ENCODE results near the gene ELOVL1. TPM values are rescaled to one million over a fixed set of nuclear protein-coding genes. Genes with fewer than 3 reads are reported as not detected.
"Not testable (repeated sequence)": the region's sequence is repeated elsewhere in the genome, so short reads cannot be mapped to it uniquely, and the experiment has no call there.

ELOVL1 gene
- total RNA-seq, 4 donors from 2014 or later = 25.7 to 63.2 (median 49.1) TPM

DNA sequence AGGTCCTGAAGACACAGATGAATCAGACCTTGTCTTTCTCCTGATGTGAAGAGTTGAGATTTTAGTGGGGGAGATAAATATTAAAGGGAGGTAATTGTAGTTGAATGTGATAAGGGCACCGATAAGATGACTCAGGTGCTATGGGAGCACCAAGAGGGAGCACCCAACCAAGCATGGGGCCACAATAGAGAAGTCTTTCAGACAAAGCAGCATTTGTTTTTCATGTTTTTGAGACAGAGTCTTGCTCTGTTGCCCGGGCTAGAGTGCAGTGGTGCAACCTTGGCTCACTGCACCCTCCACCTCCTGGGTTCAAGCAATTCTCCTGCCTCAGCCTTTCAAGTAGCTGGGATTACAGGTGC, 38.0 kb upstream of the ELOVL1 start:
- H3K27me3 ChIP-seq = no peaks in the 10 kb centered on the region
- peaks cover 0 to 9% (median 1%) of the 10 kb centered on the region in 4 donors for H3K4me1 ChIP-seq
- H3K36me3 ChIP-seq = peaks cover 62 to 81% (median 74%) of the 10 kb centered on the region in 4 donors
- DNase-seq (ENCODE audit: extremely low spot score) = no peak
- intact Hi-C loops (cut with DNase I) = no loop called here
- H3K9me3 ChIP-seq = no peaks in the 10 kb centered on the region
- no peak for TF ChIP-seq POLR2AphosphoS5 (IDR thresholded peaks at IDR 0.05)
- TF ChIP-seq, protein P1, sequence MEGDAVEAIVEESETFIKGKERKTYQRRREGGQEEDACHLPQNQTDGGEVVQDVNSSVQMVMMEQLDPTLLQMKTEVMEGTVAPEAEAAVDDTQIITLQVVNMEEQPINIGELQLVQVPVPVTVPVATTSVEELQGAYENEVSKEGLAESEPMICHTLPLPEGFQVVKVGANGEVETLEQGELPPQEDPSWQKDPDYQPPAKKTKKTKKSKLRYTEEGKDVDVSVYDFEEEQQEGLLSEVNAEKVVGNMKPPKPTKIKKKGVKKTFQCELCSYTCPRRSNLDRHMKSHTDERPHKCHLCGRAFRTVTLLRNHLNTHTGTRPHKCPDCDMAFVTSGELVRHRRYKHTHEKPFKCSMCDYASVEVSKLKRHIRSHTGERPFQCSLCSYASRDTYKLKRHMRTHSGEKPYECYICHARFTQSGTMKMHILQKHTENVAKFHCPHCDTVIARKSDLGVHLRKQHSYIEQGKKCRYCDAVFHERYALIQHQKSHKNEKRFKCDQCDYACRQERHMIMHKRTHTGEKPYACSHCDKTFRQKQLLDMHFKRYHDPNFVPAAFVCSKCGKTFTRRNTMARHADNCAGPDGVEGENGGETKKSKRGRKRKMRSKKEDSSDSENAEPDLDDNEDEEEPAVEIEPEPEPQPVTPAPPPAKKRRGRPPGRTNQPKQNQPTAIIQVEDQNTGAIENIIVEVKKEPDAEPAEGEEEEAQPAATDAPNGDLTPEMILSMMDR (IDR thresholded peaks at IDR 0.05) = no peak
- 91% methylated on average over 2 of the region's 2 CpGs for WGBS
- H3K4me3 ChIP-seq = no peak overlapping the region
- H3K27ac ChIP-seq (replicated peaks in 1 of 4) = no peak overlapping the region

DNA sequence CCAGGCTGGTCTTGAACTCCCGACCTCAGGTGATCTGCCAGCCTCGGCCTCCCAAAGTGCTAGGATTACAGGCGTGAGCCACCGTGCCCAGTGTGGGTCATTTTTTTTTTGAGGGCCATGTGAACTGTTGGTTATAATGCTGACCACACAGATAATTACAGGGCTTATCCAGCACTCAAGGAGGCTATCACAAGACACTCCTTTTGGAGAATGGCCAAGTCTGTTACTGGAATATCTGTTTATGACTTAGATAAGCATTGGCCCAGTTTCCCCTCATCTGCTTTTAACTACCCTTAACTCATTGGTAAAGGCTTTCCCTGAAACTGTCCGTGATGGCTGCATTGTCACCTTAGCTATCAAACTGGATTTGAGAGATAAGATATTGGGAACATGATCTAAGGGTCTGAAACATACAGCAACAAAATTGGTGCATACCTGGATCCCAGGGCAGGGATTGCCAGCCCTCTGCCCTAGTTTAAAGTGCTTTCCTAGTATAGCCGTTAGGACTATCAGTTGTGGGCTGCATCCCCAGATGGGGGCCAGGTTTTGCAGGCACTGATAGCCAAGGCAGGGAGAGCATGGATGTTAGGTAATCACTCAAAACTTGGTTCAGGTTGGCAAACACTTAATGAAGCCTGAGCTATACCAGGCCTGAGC, 37.5 kb upstream of the ELOVL1 start:
- H3K9me3 ChIP-seq = no peaks in the 10 kb centered on the region
- DNase-seq (ENCODE audit: extremely low spot score) = no peak
- no peak for TF ChIP-seq POLR2AphosphoS5 (IDR thresholded peaks at IDR 0.05)
- TF ChIP-seq EP300 (IDR thresholded peaks at IDR 0.05) = no peak
- TF ChIP-seq, protein P1 (IDR thresholded peaks at IDR 0.05) = no peak
- no peak for TF ChIP-seq POLR2A (IDR thresholded peaks at IDR 0.05; ENCODE audit: low read depth)
- 85% methylated on average over 4 of the region's 6 CpGs for WGBS
- H3K4me3 ChIP-seq = no peak overlapping the region
- intact Hi-C loops (cut with DNase I) = no loop called here
- no peak overlapping the region for H3K27ac ChIP-seq (replicated peaks in 1 of 4)
- H3K36me3 ChIP-seq = peaks cover 62 to 78% (median 70%) of the 10 kb centered on the region in 4 donors
- no peaks in the 10 kb centered on the region for H3K27me3 ChIP-seq
- peaks cover 0 to 9% (median 1%) of the 10 kb centered on the region in 4 donors for H3K4me1 ChIP-seq

DNA sequence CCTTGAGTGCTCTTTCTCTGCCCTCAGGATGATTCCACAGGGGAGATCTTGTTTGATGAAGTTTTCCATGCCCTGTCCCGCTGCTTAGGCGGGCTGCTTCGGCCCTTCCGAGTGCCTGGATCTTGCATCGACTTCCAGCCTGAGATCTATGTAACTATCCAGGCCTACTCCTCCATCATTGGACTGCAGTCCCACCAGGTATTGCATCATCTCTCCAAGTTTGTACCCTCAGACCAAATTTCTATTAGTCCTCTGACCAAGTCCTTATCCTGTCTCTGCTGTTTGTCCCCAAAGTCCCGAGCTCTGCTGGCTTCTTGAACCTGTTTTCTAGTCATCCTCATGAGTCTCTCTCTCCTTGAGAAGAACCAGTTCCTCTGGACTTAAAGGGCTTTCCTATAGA, 36.5 kb upstream of the ELOVL1 start:
- no peak for DNase-seq (ENCODE audit: extremely low spot score)
- Histone ChIP-seq H3K27ac (replicated peaks in 1 of 4) (no peak overlapping the region), H3K27me3 (no peaks in the 10 kb centered on the region), H3K4me3 (no peak overlapping the region), H3K4me1 (peaks cover 0 to 9% (median 1%) of the 10 kb centered on the region in 4 donors), H3K9me3 (no peaks in the 10 kb centered on the region), H3K36me3 (peaks cover 61 to 70% (median 63%) of the 10 kb centered on the region in 4 donors)
- intact Hi-C loops (cut with DNase I) = no loop called here
- no peak for TF ChIP-seq EP300 (IDR thresholded peaks at IDR 0.05)
- TF ChIP-seq POLR2AphosphoS5 (IDR thresholded peaks at IDR 0.05) = no peak
- TF ChIP-seq POLR2A (IDR thresholded peaks at IDR 0.05; ENCODE audit: low read depth) = no peak
- TF ChIP-seq, protein P1 (IDR thresholded peaks at IDR 0.05) = no peak
- WGBS = 100% methylated on average over 5 of the region's 6 CpGs

DNA sequence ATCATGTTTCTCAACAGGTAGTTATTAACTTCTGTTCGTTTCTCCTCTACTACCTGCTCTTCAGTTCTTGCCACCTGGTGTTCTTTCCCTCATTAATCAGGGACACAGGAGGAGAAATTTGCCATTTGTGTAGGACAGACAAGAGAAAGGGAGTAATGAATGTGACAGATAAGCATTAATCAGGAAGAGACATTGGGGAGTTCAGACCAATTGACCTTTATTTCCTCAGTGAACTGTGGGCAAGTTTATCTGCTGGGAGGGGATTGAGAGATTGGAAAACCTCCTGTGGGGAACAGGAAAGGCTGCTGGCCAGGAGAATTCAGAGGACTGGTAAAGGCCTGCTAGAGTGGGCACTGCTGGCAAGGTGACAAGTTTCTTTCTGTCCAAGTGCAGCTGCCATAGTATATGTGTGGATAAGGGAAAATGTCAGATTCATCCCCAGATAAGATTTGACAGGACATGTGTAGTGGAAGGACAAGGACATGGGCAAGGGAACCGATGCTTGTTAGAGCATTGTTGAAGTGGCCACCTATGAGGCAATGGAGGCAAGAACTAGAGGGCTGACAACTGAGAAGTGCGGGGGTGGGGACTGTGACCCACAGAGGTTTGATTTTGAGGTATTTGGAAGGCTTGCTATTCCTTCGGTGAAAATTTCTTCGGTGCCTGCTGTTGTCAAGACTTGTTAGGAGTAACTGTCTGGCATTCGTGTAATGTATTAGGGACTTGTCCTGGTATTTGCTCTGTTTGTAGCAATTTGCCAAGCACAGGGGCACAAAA, 34.5 kb upstream of the ELOVL1 start:
- no peak for DNase-seq (ENCODE audit: extremely low spot score)
- intact Hi-C loops (cut with DNase I) = no loop called here
- no peaks in the 10 kb centered on the region for H3K9me3 ChIP-seq
- H3K27me3 ChIP-seq = no peaks in the 10 kb centered on the region
- no peak overlapping the region for H3K4me3 ChIP-seq
- TF ChIP-seq, protein P1 (IDR thresholded peaks at IDR 0.05) = no peak
- TF ChIP-seq POLR2AphosphoS5 (IDR thresholded peaks at IDR 0.05) (no peak), EP300 (IDR thresholded peaks at IDR 0.05) (no peak), POLR2A (IDR thresholded peaks at IDR 0.05; ENCODE audit: low read depth) (no peak)
- WGBS = 88% methylated on average over 6 of the region's 6 CpGs
- H3K27ac ChIP-seq (replicated peaks in 1 of 4) = no peak overlapping the region
- peaks cover 43 to 49% (median 45%) of the 10 kb centered on the region in 4 donors for H3K36me3 ChIP-seq
- peaks cover 0 to 9% (median 1%) of the 10 kb centered on the region in 4 donors for H3K4me1 ChIP-seq

DNA sequence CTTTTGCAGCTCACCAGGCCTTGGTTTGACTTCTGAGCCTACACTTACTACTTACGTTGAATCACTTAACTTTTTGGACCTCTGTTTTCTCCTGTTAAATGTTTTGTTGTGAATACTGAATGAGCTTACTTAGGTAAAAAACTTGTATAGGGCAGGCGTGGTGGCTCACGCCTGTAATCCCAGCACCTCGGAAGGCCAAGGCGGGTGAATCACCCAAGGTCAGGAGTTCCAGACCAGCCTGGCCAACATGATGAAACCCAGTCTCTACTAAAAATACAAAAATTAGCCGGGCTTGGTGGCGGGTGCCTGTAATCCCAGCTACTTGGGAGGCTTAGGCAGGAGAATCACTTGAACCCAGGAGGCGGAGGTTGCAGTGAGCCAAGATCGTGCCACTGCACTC, 32.6 kb upstream of the ELOVL1 start:
- peaks cover 25 to 30% (median 26%) of the 10 kb centered on the region in 4 donors for H3K36me3 ChIP-seq
- intact Hi-C loops (cut with DNase I) = not testable (repeated sequence)

More for the DNA sequence above, 32.6 kb upstream of the ELOVL1 start:
- H3K9me3 ChIP-seq; H3K4me3 ChIP-seq; DNase-seq (ENCODE audit: extremely low spot score); H3K27me3 ChIP-seq; H3K27ac ChIP-seq (replicated peaks in 1 of 4): not testable (repeated sequence)
- peaks cover 5 to 12% (median 8%) of the 10 kb centered on the region in 4 donors for H3K4me1 ChIP-seq
- 97% methylated on average over 9 of the region's 9 CpGs for WGBS

All from esophagus muscularis mucosa (tissue), 4 donors.